Renal cortical epithelial cell (primary cell): ENCODE results near the gene SLC22A1. TPM values are rescaled to one million over a fixed set of nuclear protein-coding genes. Genes with fewer than 3 reads are reported as not detected.
A peak's percentile ranks its signal among the peaks of the same experiment; 100 is the strongest.
"Not testable (repeated sequence)": the region's sequence is repeated elsewhere in the genome, so short reads cannot be mapped to it uniquely, and the experiment has no call there.

Source experiments
- DNase-seq: peaks from one replicate; pipeline ENCODE4 v3.0.0-alpha.2; 2011; ENCODE audit warnings: low read depth
- total RNA-seq: library from RNA; depleted of rRNA; stranded (reverse); fragments of >200 nt; gene quantifications from 2 replicates; pipeline ENCODE4 v1.2.3, GENCODE V29; 2014

Gene SLC22A1
- total RNA-seq: 0.50 TPM in 1 of 2 replicates, not detected in the other

GRCh38 chr6:160121558-160121957 lies at the start of gene SLC22A1:
TSS of gene SLC22A1 (plus strand) at chr6:160121815. CDS start at chr6:160121936, 121 bp downstream.
- no peak for DNase-seq

GRCh38 chr6:160073272-160073671 lies 48.3 kb upstream of the SLC22A1 start:
- DNase-seq: no peak

GRCh38 chr6:160076009-160076408 lies 45.6 kb upstream of the SLC22A1 start:
- no peak for DNase-seq

- no peak for DNase-seq
Measured at GRCh38 chr6:160077024-160077423, 44.6 kb upstream of the SLC22A1 start.

GRCh38 chr6:160077526-160077925 lies 44.1 kb upstream of the SLC22A1 start:
- no peak for DNase-seq

GRCh38 chr6:160078883-160079685 lies 42.5 kb upstream of the SLC22A1 start:
- no peak for DNase-seq

GRCh38 chr6:160079686-160080043 lies 42.0 kb upstream of the SLC22A1 start:
- no peak for DNase-seq

- DNase-seq: no peak
Measured at GRCh38 chr6:160080097-160080496, 41.5 kb upstream of the SLC22A1 start.

- DNase-seq: no peak
Measured at GRCh38 chr6:160081398-160081797, 40.2 kb upstream of the SLC22A1 start.

GRCh38 chr6:160082627-160083026 lies 39.0 kb upstream of the SLC22A1 start:
- no peak for DNase-seq

- DNase-seq: no peak
Measured at GRCh38 chr6:160084198-160084776, 37.3 kb upstream of the SLC22A1 start.

GRCh38 chr6:160085226-160085625 lies 36.4 kb upstream of the SLC22A1 start:
- no peak for DNase-seq

GRCh38 chr6:160085713-160086505 lies 35.7 kb upstream of the SLC22A1 start:
- DNase-seq: no peak

GRCh38 chr6:160086754-160087153 lies 34.9 kb upstream of the SLC22A1 start:
- no peak for DNase-seq

GRCh38 chr6:160088069-160088783 lies 33.4 kb upstream of the SLC22A1 start:
- peak; percentile 55 for DNase-seq

- DNase-seq: no peak
Measured at GRCh38 chr6:160088784-160089533, 32.7 kb upstream of the SLC22A1 start.

GRCh38 chr6:160089534-160089897 lies 32.1 kb upstream of the SLC22A1 start:
- DNase-seq: no peak

- DNase-seq: not testable (repeated sequence)
Measured at GRCh38 chr6:160090442-160091239, 31.0 kb upstream of the SLC22A1 start.

GRCh38 chr6:160092176-160092575 lies 29.4 kb upstream of the SLC22A1 start:
- DNase-seq: not testable (repeated sequence)

- DNase-seq: no peak
Measured at GRCh38 chr6:160092602-160093001, 29.0 kb upstream of the SLC22A1 start.
